ENCODE results near the gene ZNF726.
"Not testable (repeated sequence)": the region's sequence is repeated elsewhere in the genome, so short reads cannot be mapped to it uniquely, and the experiment has no call there.

Gene ZNF726

GRCh38 chr19:23969630-23970029, 54.9 kb downstream of the ZNF726 start:
- no peak for DNase-seq (ENCODE audit: low spot score)
- in situ Hi-C loops (cut with MboI; ENCODE audit: low sequenced_read_pairs, unreplicated experiment): no loop called here
- no peak for TF ChIP-seq CTCF (IDR thresholded peaks at IDR 0.05; ENCODE audit: borderline replicate concordance, control extremely low read depth, extremely low read depth, insufficient read depth, missing control alignments)

- no peak for TF ChIP-seq CTCF (IDR thresholded peaks at IDR 0.05; ENCODE audit: borderline replicate concordance, control extremely low read depth, extremely low read depth, insufficient read depth, missing control alignments)
- no peak for DNase-seq (ENCODE audit: low spot score)
- in situ Hi-C loops (cut with MboI; ENCODE audit: low sequenced_read_pairs, unreplicated experiment): no loop called here
Measured at GRCh38 chr19:23971598-23971997, 56.9 kb downstream of the ZNF726 start.

GRCh38 chr19:23972161-23972560, 57.5 kb downstream of the ZNF726 start:
- DNase-seq (ENCODE audit: low spot score): no peak
- TF ChIP-seq CTCF (IDR thresholded peaks at IDR 0.05; ENCODE audit: borderline replicate concordance, control extremely low read depth, extremely low read depth, insufficient read depth, missing control alignments): no peak
- in situ Hi-C loops (cut with MboI; ENCODE audit: low sequenced_read_pairs, unreplicated experiment): no loop called here

- DNase-seq (ENCODE audit: low spot score): no peak
- in situ Hi-C loops (cut with MboI; ENCODE audit: low sequenced_read_pairs, unreplicated experiment): no loop called here
- no peak for TF ChIP-seq CTCF (IDR thresholded peaks at IDR 0.05; ENCODE audit: borderline replicate concordance, control extremely low read depth, extremely low read depth, insufficient read depth, missing control alignments)
Measured at GRCh38 chr19:23974941-23975340, 60.3 kb downstream of the ZNF726 start.

- DNase-seq (ENCODE audit: low spot score); in situ Hi-C loops (cut with MboI; ENCODE audit: low sequenced_read_pairs, unreplicated experiment): not testable (repeated sequence)
Measured at GRCh38 chr19:23976631-23977030, 61.9 kb downstream of the ZNF726 start.

GRCh38 chr19:23977256-23977655, 62.6 kb downstream of the ZNF726 start:
- in situ Hi-C loops (cut with MboI; ENCODE audit: low sequenced_read_pairs, unreplicated experiment): not testable (repeated sequence)

GRCh38 chr19:23978068-23978467, 63.4 kb downstream of the ZNF726 start:
- no peak for TF ChIP-seq CTCF (IDR thresholded peaks at IDR 0.05; ENCODE audit: borderline replicate concordance, control extremely low read depth, extremely low read depth, insufficient read depth, missing control alignments)
- no peak for DNase-seq (ENCODE audit: low spot score)
- in situ Hi-C loops (cut with MboI; ENCODE audit: low sequenced_read_pairs, unreplicated experiment): no loop called here

More at GRCh38 chr19:23977256-23977655, 62.6 kb downstream of the ZNF726 start:
- not testable (repeated sequence) for DNase-seq (ENCODE audit: low spot score)

- no peak for DNase-seq (ENCODE audit: low spot score)
- in situ Hi-C loops (cut with MboI; ENCODE audit: low sequenced_read_pairs, unreplicated experiment): no loop called here
- no peak for TF ChIP-seq CTCF (IDR thresholded peaks at IDR 0.05; ENCODE audit: borderline replicate concordance, control extremely low read depth, extremely low read depth, insufficient read depth, missing control alignments)
Measured at GRCh38 chr19:23980805-23981204, 66.1 kb downstream of the ZNF726 start.
